Measurements from ENCODE around the gene MMP15. TPM values are rescaled to one million over a fixed set of nuclear protein-coding genes. Genes with fewer than 3 reads are reported as not detected.
"Not testable (repeated sequence)": the region's sequence is repeated elsewhere in the genome, so short reads cannot be mapped to it uniquely, and the experiment has no call there.

The MMP15 gene
- total RNA-seq, 1 donor from 2014 or later, result 69.9 TPM

DNA sequence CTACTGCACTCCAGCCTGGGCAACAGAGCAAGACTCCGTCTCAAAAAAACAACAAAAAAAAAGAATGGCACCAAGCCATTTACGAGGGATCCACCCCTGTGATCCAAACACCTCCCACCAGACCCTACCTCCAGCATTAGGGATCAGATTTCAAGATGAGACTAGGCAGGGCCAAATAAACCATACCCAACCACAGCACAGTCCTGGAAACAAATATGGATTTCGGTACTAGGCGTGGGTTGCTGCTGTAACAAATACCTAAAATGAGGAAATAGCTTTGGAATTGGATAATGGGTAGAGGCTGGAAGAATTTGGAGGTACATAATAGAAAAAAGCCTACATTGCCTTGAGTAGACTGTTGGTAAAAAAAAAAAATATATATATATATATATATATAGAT is 49.1 kb downstream of the MMP15 start:
- peaks cover 3% of the 10 kb centered on the region for H3K27me3 Mint-ChIP-seq (ENCODE audit: unreplicated experiment)
- H3K27ac Mint-ChIP-seq (ENCODE audit: unreplicated experiment), result no peak overlapping the region
- DNase-seq, result no peak
- TF ChIP-seq, protein P1, sequence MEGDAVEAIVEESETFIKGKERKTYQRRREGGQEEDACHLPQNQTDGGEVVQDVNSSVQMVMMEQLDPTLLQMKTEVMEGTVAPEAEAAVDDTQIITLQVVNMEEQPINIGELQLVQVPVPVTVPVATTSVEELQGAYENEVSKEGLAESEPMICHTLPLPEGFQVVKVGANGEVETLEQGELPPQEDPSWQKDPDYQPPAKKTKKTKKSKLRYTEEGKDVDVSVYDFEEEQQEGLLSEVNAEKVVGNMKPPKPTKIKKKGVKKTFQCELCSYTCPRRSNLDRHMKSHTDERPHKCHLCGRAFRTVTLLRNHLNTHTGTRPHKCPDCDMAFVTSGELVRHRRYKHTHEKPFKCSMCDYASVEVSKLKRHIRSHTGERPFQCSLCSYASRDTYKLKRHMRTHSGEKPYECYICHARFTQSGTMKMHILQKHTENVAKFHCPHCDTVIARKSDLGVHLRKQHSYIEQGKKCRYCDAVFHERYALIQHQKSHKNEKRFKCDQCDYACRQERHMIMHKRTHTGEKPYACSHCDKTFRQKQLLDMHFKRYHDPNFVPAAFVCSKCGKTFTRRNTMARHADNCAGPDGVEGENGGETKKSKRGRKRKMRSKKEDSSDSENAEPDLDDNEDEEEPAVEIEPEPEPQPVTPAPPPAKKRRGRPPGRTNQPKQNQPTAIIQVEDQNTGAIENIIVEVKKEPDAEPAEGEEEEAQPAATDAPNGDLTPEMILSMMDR (IDR thresholded peaks at IDR 0.05; ENCODE audit: partially characterized antibody, unreplicated experiment), result no peak
- H3K4me1 Mint-ChIP-seq (ENCODE audit: low read depth, unreplicated experiment), result peaks cover 6% of the 10 kb centered on the region
- no peak overlapping the region for H3K4me3 Mint-ChIP-seq (ENCODE audit: unreplicated experiment)
- H3K36me3 Mint-ChIP-seq (ENCODE audit: unreplicated experiment), result peaks cover 4% of the 10 kb centered on the region
- peaks cover 5% of the 10 kb centered on the region for H3K9me3 Mint-ChIP-seq (ENCODE audit: unreplicated experiment)

DNA sequence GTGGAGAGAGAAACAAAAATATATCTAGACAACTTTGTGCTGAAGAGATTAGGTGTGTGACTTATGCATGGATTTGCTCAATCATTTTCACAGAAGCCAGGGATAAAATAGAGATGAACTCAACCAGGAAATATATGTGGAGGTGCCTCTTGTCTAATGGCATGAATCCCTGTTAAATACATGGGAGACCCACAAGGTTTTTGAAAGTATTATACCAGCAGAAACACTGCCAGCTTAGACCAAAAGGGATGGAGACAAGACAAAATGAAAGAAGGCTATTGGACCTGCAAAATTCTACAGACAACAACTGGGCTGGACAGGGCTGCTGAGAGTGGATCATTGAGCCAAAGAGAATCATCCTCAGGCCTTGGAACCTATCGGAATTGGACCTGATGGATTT is 51.0 kb downstream of the MMP15 start:
- Mint-ChIP-seq H3K9me3 (ENCODE audit: unreplicated experiment) (peaks cover 5% of the 10 kb centered on the region), H3K27ac (ENCODE audit: unreplicated experiment) (no peak overlapping the region), H3K27me3 (ENCODE audit: unreplicated experiment) (peaks cover 3% of the 10 kb centered on the region), H3K36me3 (ENCODE audit: unreplicated experiment) (peaks cover 4% of the 10 kb centered on the region), H3K4me3 (ENCODE audit: unreplicated experiment) (no peak overlapping the region), H3K4me1 (ENCODE audit: low read depth, unreplicated experiment) (peaks cover 5% of the 10 kb centered on the region)
- TF ChIP-seq, protein P1 (IDR thresholded peaks at IDR 0.05; ENCODE audit: partially characterized antibody, unreplicated experiment), result no peak
- no peak for DNase-seq

DNA sequence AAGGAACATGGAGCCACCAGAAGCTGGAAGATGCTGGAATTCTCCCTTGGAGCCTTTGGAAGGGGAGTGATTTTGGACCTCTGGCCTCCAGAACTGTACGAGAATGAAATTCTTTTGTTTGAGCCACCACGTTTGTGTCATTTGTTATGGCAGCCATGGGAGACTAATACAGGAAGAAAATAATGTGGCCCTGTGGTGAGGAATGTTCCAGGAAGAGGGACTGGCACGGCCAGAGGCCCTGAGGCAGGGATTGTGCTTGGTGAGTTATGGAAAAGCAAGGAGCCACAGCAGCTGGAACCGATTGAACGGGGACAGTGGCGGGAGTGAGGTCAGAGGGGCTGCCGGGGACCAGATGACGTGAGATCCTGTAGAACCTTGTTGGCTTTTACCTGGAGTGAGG is 52.2 kb downstream of the MMP15 start:
- TF ChIP-seq, protein P1 (IDR thresholded peaks at IDR 0.05; ENCODE audit: partially characterized antibody, unreplicated experiment), result no peak
- H3K4me3 Mint-ChIP-seq (ENCODE audit: unreplicated experiment), result no peak overlapping the region
- no peak overlapping the region for H3K27ac Mint-ChIP-seq (ENCODE audit: unreplicated experiment)
- H3K27me3 Mint-ChIP-seq (ENCODE audit: unreplicated experiment), result peaks cover 6% of the 10 kb centered on the region
- H3K36me3 Mint-ChIP-seq (ENCODE audit: unreplicated experiment), result no peaks in the 10 kb centered on the region
- H3K4me1 Mint-ChIP-seq (ENCODE audit: low read depth, unreplicated experiment), result no peaks in the 10 kb centered on the region
- no peak for DNase-seq
- peaks cover 3% of the 10 kb centered on the region for H3K9me3 Mint-ChIP-seq (ENCODE audit: unreplicated experiment)

DNA sequence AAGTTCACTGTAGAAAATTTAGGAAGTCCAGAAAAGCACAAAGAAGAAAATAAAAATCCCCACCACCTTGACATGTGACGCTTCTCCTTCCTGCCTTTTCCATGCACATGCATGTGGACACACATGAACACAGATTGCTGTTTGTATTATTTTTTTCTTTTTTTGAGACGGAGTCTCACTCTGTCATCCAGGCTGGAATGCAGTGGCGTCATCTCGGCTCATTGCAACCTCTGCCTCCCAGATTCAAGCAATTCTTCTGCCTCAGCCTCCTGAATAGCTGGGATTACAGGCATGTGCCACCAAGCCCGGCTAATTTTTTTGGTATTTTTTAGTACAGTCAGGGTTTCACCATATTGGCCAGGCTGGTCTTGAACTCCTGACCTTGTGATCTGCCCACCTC is 55.1 kb downstream of the MMP15 start:
- H3K9me3 Mint-ChIP-seq (ENCODE audit: unreplicated experiment); DNase-seq; H3K27me3 Mint-ChIP-seq (ENCODE audit: unreplicated experiment); H3K36me3 Mint-ChIP-seq (ENCODE audit: unreplicated experiment); H3K4me3 Mint-ChIP-seq (ENCODE audit: unreplicated experiment); H3K4me1 Mint-ChIP-seq (ENCODE audit: low read depth, unreplicated experiment); H3K27ac Mint-ChIP-seq (ENCODE audit: unreplicated experiment): not testable (repeated sequence)

DNA sequence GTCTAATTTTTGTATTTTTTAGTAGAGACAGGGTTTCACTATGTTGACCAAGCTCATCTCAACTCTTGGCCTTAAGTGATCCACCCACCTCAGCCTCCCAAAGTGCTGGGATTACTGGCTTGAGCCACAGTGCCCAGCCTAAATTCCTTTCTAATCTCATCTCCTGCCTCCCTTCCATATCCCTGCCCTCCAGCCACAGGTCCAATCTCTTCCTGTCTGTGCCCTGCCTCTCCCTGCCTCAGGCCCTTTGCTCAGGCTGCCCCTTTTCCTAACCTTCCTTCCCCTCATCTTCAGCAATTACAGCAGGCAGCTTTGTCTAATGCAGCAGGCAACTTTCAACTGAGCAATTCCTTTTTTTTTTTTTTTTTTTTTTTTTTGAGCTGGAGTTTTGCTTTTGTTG is 56.8 kb downstream of the MMP15 start:
- H3K36me3 Mint-ChIP-seq (ENCODE audit: unreplicated experiment), result no peaks in the 10 kb centered on the region
- no peaks in the 10 kb centered on the region for H3K9me3 Mint-ChIP-seq (ENCODE audit: unreplicated experiment)
- TF ChIP-seq, protein P1 (IDR thresholded peaks at IDR 0.05; ENCODE audit: partially characterized antibody, unreplicated experiment), result no peak
- peaks cover 3% of the 10 kb centered on the region for H3K4me1 Mint-ChIP-seq (ENCODE audit: low read depth, unreplicated experiment)
- H3K27me3 Mint-ChIP-seq (ENCODE audit: unreplicated experiment), result peaks cover 3% of the 10 kb centered on the region
- DNase-seq, result no peak
- no peak overlapping the region for H3K27ac Mint-ChIP-seq (ENCODE audit: unreplicated experiment)
- no peak overlapping the region for H3K4me3 Mint-ChIP-seq (ENCODE audit: unreplicated experiment)

DNA sequence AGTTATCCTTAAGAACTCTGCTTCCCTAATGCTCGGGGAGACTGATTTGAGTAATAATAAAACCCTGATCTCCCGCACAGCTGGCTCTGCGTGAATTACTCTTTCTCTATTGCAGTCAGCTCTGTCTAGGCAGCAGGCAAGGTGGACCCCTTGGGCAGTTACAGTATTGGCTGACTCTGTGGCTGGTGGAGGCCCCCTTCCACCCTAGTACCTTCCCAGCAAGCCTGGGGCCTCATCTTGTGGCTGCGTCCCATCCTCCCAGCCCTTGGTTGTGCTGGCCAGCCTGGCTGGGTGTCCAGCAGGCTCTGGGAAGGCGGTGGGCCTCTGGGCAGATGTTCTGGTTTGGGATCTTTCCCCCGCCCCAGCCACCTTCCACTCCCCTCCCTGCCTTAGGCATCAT is 59.1 kb downstream of the MMP15 start:
- Mint-ChIP-seq H3K27me3 (ENCODE audit: unreplicated experiment) (peaks cover 3% of the 10 kb centered on the region), H3K4me1 (ENCODE audit: low read depth, unreplicated experiment) (peaks cover 3% of the 10 kb centered on the region), H3K4me3 (ENCODE audit: unreplicated experiment) (no peak overlapping the region), H3K9me3 (ENCODE audit: unreplicated experiment) (no peaks in the 10 kb centered on the region), H3K27ac (ENCODE audit: unreplicated experiment) (no peak overlapping the region), H3K36me3 (ENCODE audit: unreplicated experiment) (no peaks in the 10 kb centered on the region)
- TF ChIP-seq, protein P1 (IDR thresholded peaks at IDR 0.05; ENCODE audit: partially characterized antibody, unreplicated experiment), result no peak
- no peak for DNase-seq

Measured in glutamatergic neuron (in vitro differentiated cells).